Measurements from ENCODE around the gene THAP8. TPM values are rescaled to one million over a fixed set of nuclear protein-coding genes. Genes with fewer than 3 reads are reported as not detected.

Gene THAP8
- total and polyA plus RNA-seq, 2 of the 4 experiments (the other 2 are of a cell fraction) = 1.8 to 5.9 TPM

DNA sequence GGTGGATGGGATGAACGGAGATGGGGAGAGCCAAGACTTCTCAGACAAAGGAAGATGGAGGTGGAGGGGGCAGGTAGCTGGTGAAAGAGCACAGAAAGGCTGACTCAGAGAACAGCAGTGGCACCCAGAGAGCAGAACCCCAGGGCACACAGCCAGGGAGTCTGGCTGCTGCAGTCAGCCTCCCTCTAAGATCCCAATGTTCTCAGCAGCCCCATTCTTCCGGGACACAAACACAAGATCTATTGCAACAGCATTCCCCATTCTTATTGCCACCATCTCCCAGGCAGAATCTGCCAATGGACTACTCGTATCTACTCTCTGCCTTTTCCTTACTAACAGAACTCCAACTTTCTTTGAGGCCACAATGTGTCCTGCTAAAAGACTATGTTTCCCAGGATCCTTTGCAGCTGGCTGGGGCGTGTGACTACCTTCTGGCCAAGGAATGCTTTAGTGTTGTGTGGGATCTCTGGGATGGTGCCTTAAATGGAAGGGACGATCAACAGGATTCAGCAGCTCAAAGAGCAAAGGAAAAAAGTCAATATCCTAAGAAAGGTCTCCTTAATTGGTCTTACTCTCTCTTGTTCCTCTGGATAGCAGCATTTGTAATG lies 7.5 kb downstream of the THAP8 start:
- ChIA-PET POLR2A (ENCODE audit: unreplicated experiment) (no interaction called here), CTCF (no interaction called here)
- no peak overlapping the region for H2BK5ac ChIP-seq (ENCODE audit: low read depth, low read length, poor library complexity, severe bottlenecking)
- H4K5ac ChIP-seq (ENCODE audit: low read depth, low read length) = no peak overlapping the region
- H2AK5ac ChIP-seq (ENCODE audit: low read depth, low read length) = peak overlapping the region; percentile 62; the same call in 1 of the 2 replicates
- no peak overlapping the region for H3K18ac ChIP-seq (ENCODE audit: low read depth, low read length)
- WGBS, 2 experiments (ENCODE audit: extremely low coverage in 2 of 2, insufficient read length in 1 of 2) = 100% methylated on average over 1 of the region's 5 CpGs; no CpG with 5 or more reads in 1 of the 2 experiments
- dilution Hi-C loops (cut with HindIII; ENCODE audit: low sequenced_read_pairs, unreplicated experiment) (no loop called here), intact Hi-C loops (cut with micrococcal nuclease) (no loop called here), in situ Hi-C loops (cut with MboI; ENCODE audit: low sequenced_read_pairs) (no loop called here)
- H4K91ac ChIP-seq (ENCODE audit: insufficient read depth, low read depth, low read length) = no peak overlapping the region
- H2BK120ac ChIP-seq (ENCODE audit: low read depth, low read length) = no peak overlapping the region
- H3K4me2 ChIP-seq (ENCODE audit: low read depth, low read length) = no peak overlapping the region
- peaks cover 9% of the 10 kb centered on the region for H3K4me1 ChIP-seq (ENCODE audit: control insufficient read depth, insufficient read depth, low read length)
- no TSS peak for BruUV-seq (replicated peaks)
- H3K56ac ChIP-seq (ENCODE audit: extremely low read depth, insufficient read depth, low read length) = no peak overlapping the region
- no peak overlapping the region for H3K4me3 ChIP-seq (ENCODE audit: insufficient read depth, low read depth, low read length)
- no peak overlapping the region for H3K4ac ChIP-seq (ENCODE audit: low read depth, low read length)
- no peaks in the 10 kb centered on the region for H3K9me3 ChIP-seq (ENCODE audit: control insufficient read depth, insufficient read depth, low read length)
- no peak overlapping the region for H3K14ac ChIP-seq (replicated peaks; ENCODE audit: low read depth, low read length)
- H2AK9ac ChIP-seq (replicated peaks; ENCODE audit: low read depth, low read length, poor library complexity) = no peak overlapping the region
- H3K36me3 ChIP-seq (ENCODE audit: control insufficient read depth, insufficient read depth, low read length) = no peaks in the 10 kb centered on the region
- H3K27ac ChIP-seq (ENCODE audit: insufficient read depth, low read length) = no peak overlapping the region
- H3K79me1 ChIP-seq (ENCODE audit: low read depth in 1 of 2, low read length in 2 of 2) = peaks cover 13 to 18% of the 10 kb centered on the region in 2 experiments
- H3K27me3 ChIP-seq (ENCODE audit: control insufficient read depth, insufficient read depth, low read length) = no peaks in the 10 kb centered on the region
- TF ChIP-seq RFX5 (IDR thresholded peaks at IDR 0.05; ENCODE audit: low read depth, low read length) = no peak
- TF ChIP-seq, protein P1, sequence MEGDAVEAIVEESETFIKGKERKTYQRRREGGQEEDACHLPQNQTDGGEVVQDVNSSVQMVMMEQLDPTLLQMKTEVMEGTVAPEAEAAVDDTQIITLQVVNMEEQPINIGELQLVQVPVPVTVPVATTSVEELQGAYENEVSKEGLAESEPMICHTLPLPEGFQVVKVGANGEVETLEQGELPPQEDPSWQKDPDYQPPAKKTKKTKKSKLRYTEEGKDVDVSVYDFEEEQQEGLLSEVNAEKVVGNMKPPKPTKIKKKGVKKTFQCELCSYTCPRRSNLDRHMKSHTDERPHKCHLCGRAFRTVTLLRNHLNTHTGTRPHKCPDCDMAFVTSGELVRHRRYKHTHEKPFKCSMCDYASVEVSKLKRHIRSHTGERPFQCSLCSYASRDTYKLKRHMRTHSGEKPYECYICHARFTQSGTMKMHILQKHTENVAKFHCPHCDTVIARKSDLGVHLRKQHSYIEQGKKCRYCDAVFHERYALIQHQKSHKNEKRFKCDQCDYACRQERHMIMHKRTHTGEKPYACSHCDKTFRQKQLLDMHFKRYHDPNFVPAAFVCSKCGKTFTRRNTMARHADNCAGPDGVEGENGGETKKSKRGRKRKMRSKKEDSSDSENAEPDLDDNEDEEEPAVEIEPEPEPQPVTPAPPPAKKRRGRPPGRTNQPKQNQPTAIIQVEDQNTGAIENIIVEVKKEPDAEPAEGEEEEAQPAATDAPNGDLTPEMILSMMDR (conservative IDR thresholded peaks at IDR 0.05; ENCODE audit: low read depth, low read length) = no peak
- no peak for TF ChIP-seq FOS (IDR thresholded peaks at IDR 0.05; ENCODE audit: low read depth, low read length)
- no peak for TF ChIP-seq MXI1 (IDR thresholded peaks at IDR 0.05; ENCODE audit: borderline replicate concordance, low read depth, low read length)
- TF ChIP-seq CHD1 (IDR thresholded peaks at IDR 0.05; ENCODE audit: low read depth, low read length) = no peak
- no peak for TF ChIP-seq ELK1 (IDR thresholded peaks at IDR 0.05; ENCODE audit: borderline replicate concordance, low read depth, low read length)
- TF ChIP-seq MAZ (IDR thresholded peaks at IDR 0.05; ENCODE audit: borderline replicate concordance, low read depth, low read length) = no peak
- TF ChIP-seq CEBPB (IDR thresholded peaks at IDR 0.05; ENCODE audit: low read depth, low read length) = no peak
- no peak for TF ChIP-seq SMC3 (IDR thresholded peaks at IDR 0.05; ENCODE audit: low read depth, low read length)
- TF ChIP-seq BHLHE40 (IDR thresholded peaks at IDR 0.05; ENCODE audit: low read depth, low read length) = no peak
- no peak for TF ChIP-seq NFE2L2 (IDR thresholded peaks at IDR 0.05; ENCODE audit: low read depth, low read length)
- no peak for TF ChIP-seq USF2 (IDR thresholded peaks at IDR 0.05; ENCODE audit: low read depth, low read length)
- TF ChIP-seq RCOR1 (IDR thresholded peaks at IDR 0.05; ENCODE audit: insufficient replicate concordance, low read length) = no peak
- no peak for TF ChIP-seq MAFK (IDR thresholded peaks at IDR 0.05; ENCODE audit: low read depth, low read length)
- TF ChIP-seq POLR2A (IDR thresholded peaks at IDR 0.05; ENCODE audit: low read depth, low read length) = no peak
- no peak for TF ChIP-seq RAD21 (IDR thresholded peaks at IDR 0.05; ENCODE audit: low read length)
- no peak overlapping the region for H4K8ac ChIP-seq (ENCODE audit: low read depth in 2 of 2, low read length in 2 of 2)
- H3K9me1 ChIP-seq (ENCODE audit: insufficient read depth, low read length) = peaks cover 4% of the 10 kb centered on the region; the same call in 1 of the 2 replicates
- DNase-seq (no peak), ATAC-seq (ENCODE audit: low read depth) (no peak)
- H2BK20ac ChIP-seq (ENCODE audit: low read depth, low read length) = no peak overlapping the region
- no peaks in the 10 kb centered on the region for H4K20me1 ChIP-seq (ENCODE audit: insufficient read depth, low read length)
- no peak overlapping the region for H3K9ac ChIP-seq (ENCODE audit: low read depth, low read length)
- H2BK15ac ChIP-seq (ENCODE audit: low read depth, low read length) = no peak overlapping the region
- no peak overlapping the region for H2AFZ ChIP-seq (replicated peaks; ENCODE audit: low read length, poor library complexity)
- H3K23ac ChIP-seq (ENCODE audit: low read depth, low read length) = no peak overlapping the region
